Skeletal muscle cell (primary cell): Measurements from ENCODE around the gene PPP2R5A.
A peak's percentile ranks its signal among the peaks of the same experiment; 100 is the strongest.
"Not testable (repeated sequence)": the region's sequence is repeated elsewhere in the genome, so short reads cannot be mapped to it uniquely, and the experiment has no call there.

Experiments
- DNase-seq: peaks from one replicate; pipeline ENCODE4 v3.0.0-alpha.2; 2010; ENCODE audit warnings: low read depth
- H3K4me3 ChIP-seq: 2 replicates; pipeline ENCODE4 v1.5.1; 2011; ENCODE audit warnings: low read depth, mild to moderate bottlenecking, control low read depth, low read length, moderate library complexity

Gene PPP2R5A

DNA sequence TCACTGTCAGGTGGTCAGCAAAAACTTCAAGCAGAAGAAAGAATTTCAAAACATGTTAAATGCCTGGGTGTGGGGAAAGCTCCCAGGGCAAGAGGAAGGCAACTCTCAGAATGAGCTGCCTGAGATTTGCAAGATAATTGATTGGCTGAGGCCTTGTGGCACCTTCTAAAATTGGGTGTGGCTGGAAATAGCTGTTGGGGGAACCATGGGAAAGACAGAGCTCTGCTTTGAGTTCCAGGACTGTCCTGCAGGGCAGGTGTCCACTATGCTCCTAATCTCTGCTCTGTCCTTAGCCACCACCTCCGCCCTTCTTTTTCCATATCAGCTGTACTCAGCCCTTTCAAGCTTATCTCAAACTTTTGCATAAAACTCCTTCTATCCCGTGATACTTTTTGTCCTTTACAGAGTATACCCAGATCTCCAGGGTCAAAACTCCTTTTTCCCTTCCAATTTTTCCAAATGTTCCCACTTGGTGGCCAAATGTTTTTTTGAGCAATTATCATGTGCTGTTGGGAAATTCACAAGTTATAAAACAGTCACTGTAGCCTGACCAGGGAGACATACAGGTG lies 23.8 kb upstream of the PPP2R5A start:
- H3K4me3 ChIP-seq: no peak overlapping the region
- no peak for DNase-seq

DNA sequence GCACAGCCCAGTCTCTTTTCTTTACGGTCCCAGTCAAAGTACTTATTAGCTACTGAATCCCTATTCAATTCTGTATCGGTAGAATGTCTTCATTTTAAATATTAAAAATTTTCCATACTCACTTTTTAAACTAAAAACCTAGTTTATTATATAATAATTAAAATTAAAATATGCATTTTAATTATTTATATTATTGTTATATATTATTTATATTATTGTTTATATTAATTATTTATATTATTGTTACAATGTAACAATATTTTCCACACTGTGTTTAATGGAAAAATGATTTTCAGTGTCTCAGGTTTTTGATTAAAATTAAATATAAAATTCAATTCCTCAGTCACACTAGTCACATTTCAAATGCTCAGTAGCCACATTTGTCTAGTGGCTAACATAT lies 18.2 kb upstream of the PPP2R5A start:
- H3K4me3 ChIP-seq: no peak overlapping the region
- DNase-seq: no peak

DNA sequence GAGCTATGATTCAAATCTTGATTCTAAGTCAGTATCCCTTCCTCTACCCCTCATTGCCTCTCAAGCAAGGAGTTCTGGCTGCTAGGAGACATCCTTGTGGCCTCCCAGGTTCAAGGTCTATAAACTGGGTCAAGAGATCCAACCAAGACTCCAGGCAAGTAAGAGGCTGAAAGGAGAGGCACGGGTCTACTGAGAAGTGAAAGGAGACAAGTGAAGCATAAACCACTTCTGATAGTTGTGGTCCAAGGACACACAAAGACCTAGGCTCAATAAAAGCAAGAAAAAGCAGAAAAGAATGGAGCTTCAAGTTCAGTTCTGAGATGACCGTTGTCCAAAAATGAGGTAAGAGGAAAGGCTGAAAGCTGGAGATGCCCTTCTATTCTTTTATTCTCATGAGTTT lies 17.8 kb upstream of the PPP2R5A start:
- no peak overlapping the region for H3K4me3 ChIP-seq
- no peak for DNase-seq

DNA sequence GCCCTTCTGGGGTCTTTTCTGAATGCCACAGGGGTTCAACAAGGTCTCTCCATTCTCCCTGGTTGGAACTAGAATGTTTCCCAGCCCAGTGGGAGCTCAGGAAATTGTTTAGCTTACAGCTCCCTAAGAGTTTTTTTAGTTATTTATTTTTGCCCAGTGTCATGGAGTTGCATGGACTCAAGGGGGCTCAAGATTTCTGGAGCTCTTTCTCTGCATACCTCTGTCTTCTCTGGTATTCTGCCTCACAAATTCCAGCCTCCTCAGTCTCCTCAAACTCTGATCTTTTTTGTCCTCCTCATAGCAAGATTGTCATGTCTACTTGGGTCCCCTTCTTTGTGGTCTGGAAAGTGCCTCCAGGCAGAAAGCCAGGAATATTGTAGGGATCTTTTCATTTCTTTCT lies 15.9 kb upstream of the PPP2R5A start:
- H3K4me3 ChIP-seq: no peak overlapping the region

DNA sequence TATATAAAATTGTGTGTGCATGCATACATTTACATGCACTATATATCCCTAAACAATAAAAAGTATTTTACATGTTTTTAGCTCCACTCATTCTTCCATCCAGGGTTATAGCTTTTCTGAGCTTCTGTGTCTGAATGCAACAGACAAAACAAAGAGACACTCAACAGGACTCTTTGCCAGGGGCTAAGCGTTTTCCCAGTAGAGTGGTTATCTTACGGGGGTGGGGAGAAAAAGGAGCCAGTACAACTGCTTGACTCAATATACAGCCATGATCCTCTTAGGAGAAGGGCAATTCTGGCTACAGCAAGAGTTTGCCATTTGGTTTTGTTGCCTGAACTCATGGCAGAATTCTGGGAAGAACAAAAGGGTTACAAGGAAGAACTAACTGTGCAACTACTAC lies 14.6 kb upstream of the PPP2R5A start:
- DNase-seq: no peak

More for the DNA sequence above, 15.9 kb upstream of the PPP2R5A start:
- no peak for DNase-seq

DNA sequence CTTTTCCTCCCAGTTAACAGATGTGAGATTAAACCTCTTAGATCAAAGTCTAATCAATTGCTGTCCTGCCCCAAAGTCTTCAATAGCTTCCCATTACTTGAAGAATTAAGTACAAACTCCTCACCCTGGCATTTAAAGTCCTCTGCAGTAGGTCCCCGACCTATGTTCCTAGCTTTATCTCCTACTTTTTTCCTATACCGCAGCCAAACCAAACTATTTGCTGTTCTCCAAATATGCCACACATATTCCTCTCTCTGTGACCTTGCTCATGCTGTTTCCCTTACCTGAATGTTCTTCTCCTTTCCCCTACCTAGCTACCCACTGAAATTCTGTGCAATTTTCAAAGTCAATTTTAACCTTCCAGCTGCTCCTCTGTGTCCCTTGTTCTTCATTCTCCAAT lies 14.0 kb upstream of the PPP2R5A start:
- H3K4me3 ChIP-seq: no peak overlapping the region
- no peak for DNase-seq

More for the DNA sequence above, 14.6 kb upstream of the PPP2R5A start:
- H3K4me3 ChIP-seq: no peak overlapping the region

DNA sequence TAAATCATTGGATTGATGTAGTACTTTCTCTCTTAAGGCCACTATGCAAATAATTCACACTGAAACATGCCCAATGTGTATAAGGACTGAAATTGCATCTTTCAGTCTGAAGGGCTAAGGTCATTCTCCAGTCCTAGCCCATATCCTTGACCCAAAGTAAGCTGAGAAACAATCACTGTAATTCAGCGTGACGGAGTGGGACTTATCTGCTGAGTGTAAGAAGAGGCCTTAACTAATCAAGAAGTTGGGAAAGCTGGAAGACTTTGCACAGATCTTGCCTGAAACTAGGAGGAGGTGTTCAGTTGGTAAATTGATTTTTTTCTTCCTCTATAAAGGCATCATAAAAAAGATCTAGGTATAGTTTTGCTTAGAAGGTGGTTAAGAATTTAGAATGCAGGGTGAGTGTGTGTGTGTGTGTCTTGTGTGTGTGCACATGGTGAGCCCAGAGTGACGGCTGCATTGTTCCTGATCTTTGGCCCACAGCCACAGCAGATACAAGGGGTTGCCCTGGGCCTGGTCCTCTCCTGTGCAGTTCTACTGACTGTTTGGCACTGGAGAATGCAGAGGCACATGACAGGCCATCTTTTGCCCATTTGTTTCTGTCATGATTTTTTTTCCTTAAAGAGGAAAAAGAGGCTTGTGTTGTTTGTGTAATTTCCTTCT lies 13.3 kb upstream of the PPP2R5A start:
- no peak for DNase-seq
- H3K4me3 ChIP-seq: no peak overlapping the region

DNA sequence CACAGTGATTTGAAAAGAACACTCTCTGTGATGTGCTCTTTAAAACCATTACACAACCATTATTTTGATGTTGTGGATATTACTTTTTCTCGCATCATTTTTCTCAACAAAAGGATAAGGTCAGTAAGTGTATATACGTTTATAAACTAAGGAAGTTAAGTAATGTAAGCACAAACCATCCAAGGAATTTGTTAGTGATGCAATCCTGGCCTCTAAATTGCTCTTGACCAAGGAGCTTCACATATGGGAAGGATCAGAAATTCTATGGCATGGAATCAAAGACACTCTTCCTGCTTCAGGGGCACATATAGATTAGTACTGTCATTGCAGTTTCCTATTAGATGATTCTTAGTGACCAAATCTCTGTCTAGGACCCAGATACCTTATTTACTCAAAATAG lies 3.6 kb upstream of the PPP2R5A start:
- no peak overlapping the region for H3K4me3 ChIP-seq
- DNase-seq: peak; percentile 65

DNA sequence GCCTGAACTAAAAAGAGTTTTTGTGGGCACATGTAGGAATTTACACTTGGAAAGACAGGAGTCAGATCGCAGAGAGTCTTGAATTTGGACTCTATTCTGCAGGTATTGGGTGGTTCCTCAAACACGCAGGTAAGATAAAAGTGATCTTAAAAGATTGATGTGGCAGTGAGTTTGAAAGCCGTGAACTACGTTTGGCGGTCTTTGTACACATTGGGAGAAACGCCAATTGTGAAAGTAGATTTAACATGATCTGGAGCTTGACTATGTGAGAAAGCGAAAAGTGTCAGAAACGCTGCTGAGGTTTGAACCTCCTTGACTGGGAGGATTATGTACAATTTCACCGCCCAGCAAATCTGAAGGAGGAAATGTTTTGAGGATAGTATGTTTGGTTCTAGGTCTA lies 1.5 kb upstream of the PPP2R5A start:
- DNase-seq: no peak
- no peak overlapping the region for H3K4me3 ChIP-seq

DNA sequence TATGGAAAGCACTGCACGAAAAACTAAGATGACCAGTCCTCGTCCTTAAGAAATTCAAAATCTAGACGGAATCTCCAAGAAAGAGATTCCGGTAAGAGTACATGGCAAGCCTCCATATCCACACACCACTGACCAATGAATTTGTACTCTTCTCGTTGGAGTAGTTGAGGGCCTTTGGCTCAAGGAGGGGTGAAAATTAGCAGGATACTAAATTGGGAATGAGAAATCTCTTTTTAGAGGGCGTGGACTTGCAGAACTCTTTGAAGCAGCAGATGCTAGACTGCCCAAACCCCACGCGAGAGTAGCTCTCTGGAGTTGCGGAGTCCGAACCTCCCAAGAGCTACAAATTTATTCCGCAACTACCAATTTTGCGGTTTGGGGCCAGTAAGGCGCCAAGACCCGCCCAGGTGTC lies 872 bp upstream of the PPP2R5A start:
- no peak for DNase-seq
- H3K4me3 ChIP-seq: peak overlapping the region; percentile 66

DNA sequence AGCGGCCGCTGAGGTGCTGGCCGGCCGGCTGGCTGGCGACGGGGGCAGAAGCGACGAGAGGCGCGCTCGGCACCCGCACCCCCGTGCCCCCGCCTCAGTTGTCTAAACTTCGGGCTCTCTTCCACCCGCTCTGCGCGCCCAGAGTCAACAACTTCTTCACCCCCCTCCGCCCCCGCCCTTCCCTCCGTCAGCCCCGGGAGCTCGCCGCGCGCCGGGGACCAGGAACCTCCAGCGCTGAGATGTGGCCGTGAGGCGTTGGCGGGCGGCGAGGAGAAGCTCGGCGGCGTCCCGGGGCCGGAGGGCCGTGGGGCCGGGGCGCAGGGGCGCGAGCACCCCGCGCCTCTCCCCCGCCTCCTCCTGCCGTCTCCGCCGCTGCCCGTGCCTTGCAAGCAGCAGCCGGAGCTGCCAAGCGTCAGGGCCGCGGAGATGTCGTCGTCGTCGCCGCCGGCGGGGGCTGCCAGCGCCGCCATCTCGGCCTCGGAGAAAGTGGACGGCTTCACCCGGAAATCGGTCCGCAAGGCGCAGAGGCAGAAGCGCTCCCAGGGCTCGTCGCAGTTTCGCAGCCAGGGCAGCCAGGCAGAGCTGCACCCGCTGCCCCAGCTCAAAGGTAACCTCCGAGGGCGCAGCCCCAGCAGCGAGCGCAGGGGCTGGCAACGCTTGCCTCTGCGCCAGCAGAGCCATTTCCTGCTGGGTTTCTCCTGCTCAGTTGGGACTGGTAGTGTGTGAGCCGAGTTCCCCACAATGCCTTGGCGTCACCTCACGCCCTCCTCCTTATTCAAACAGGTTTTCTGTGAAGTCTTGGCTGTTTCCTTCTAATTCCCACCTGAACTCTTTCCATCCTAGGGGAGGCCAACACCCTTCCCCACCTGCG lies 710 bp downstream of the PPP2R5A start:
- peak overlapping the region; percentile 66 for H3K4me3 ChIP-seq
- DNase-seq: no peak

DNA sequence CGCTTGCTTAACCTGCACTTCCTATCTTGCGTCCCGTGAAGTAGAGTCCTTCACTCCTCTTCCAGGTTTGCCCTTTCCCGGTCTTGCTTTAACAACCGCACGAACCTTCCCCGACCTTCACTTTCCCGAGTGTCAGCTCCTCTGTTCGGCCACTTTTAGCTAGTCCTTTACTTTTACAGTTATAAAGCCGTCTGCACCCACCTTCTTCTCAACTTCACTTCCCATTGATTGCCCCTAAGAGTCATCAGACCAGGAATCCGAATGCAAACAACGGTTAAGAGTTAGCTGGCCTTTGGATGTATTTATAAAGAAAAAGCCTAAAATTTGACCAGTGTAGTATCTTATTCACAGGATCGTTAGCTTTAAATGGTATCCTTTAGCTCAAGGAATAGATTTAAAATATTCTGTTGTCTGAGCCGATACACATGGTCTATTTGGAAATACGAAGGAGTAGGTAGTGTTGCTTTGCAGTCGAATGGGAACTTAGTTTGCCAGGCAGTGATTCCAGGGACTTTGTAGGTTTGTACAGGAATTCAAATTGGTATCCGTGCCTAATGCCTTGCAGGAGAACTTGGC lies 1.4 kb downstream of the PPP2R5A start:
- DNase-seq: no peak
- peak overlapping the region; percentile 66 for H3K4me3 ChIP-seq

DNA sequence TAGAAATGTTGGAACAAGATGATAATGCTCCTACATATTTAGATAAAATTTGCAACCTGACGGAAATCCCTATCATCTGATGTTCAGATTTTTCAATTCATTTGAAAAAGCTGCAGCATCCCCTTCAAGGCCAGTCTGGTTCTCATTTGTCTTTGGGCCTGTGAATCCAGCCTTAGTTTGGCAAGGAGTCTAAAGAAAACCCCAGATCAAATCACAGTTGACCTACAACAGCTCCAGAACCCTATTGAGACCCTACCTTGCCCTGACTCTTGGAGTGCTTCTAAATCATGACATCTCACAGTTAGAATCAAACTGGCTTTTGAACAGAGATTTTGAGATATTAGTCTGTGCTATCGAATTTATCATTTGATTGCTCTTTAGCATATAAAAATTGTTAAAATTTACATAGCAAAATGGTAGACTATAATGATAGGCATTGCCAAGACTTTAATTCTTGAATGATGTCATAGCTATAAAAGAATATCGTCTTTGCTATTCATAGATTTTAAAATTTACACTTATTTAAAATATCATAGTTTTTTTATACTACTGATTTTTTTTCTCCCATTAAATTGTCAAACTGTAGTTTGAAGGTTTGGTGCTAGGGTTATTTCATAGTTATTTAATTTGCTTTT lies 2.2 kb downstream of the PPP2R5A start:
- peak overlapping the region; percentile 66 for H3K4me3 ChIP-seq
- no peak for DNase-seq

DNA sequence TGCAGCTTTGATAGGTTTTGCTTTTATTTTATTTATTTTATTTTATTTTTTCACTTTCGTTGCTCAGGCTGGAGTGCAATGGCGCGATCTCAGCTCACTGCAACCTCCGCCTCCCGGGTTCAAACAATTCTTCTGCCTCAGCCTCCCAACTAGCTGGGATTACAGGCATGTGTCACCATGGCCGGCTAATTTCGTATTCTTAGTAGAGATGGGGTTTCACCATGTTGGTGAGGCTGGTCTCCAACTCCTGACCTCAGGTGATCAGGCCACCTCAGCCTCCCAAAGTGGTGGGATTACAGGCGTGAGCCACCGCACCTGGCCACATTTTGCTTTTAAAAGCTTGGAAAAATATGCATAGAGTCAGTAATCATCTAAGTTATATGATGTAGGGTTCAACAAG lies 2.8 kb downstream of the PPP2R5A start:
- H3K4me3 ChIP-seq: not testable (repeated sequence)

DNA sequence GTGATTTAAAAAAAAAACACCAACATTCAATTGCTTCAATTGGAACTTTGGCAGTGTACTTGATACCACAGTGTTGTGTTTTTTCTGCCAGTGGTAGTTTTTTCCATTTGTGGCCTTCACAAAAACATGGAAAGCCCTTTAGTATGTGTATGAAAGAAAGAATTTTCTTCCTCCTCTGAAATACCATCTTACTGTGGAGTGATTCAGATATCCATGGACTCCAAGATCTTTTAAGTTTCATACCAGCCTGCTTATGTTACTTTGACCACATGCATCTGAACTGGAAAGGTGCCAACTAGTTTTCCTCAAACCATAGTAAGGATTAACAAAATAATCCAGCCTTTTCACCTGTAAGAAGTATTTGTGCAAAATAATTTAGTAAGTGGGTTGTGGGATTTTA lies 3.4 kb downstream of the PPP2R5A start:
- no peak overlapping the region for H3K4me3 ChIP-seq
- DNase-seq: peak; percentile 31

More for the DNA sequence above, 2.8 kb downstream of the PPP2R5A start:
- not testable (repeated sequence) for DNase-seq

DNA sequence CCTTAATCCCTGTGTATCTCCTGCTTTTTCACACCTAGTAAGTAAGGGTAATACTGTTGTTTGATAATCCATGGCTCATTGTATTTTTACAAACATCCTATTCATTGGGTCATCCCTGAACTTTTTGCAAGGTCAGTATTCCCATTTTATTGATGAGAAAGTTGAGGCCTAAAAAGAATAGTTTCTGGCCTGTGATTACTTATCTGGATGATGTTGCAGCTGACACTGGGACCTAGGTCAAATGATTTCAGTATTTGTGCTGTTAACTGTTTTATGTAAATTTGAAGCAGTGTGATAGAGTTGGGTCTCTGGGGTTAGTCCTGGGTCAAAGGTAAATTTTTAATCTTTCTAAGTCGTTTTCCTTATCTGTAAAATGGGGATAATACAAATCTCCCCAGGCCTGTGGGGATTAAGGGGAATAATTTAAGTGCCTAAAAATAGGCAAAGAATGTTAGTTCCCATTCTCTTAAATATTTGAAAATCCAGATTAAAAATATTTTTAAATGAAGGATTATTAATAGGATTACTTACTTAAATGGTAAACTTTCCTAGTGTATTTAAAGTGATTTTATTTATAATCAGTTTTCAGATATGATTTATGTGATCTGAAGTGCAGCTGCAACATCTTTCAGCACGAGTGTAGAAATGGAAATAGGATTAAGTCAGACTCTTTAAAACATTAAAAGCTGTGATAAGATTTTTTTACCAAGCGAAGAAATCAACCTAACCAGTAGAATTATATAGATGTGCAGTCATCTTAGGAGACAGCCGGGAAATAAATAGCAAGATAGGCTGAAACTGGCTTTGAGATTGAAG lies 4.3 kb downstream of the PPP2R5A start:
- no peak overlapping the region for H3K4me3 ChIP-seq

DNA sequence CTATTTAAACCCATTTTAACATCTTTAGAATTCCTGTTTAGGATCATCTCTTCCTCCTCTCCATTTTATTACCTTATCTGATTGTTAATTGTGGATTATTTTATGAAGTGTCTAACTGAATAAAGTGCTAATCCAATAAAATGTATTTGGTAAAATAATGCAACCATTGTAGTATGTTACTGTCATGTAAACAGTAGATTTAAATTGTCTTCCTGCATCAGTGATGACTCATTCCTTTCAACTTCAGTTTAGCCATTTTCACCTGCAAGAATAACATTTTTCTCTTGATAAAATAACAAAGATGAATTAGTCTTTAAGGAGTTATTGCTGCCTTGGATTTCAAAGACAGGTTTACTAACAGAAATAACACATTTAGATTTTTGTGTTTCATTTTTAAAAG lies 5.4 kb downstream of the PPP2R5A start:
- no peak for DNase-seq
- no peak overlapping the region for H3K4me3 ChIP-seq

More for the DNA sequence above, 4.3 kb downstream of the PPP2R5A start:
- no peak for DNase-seq

DNA sequence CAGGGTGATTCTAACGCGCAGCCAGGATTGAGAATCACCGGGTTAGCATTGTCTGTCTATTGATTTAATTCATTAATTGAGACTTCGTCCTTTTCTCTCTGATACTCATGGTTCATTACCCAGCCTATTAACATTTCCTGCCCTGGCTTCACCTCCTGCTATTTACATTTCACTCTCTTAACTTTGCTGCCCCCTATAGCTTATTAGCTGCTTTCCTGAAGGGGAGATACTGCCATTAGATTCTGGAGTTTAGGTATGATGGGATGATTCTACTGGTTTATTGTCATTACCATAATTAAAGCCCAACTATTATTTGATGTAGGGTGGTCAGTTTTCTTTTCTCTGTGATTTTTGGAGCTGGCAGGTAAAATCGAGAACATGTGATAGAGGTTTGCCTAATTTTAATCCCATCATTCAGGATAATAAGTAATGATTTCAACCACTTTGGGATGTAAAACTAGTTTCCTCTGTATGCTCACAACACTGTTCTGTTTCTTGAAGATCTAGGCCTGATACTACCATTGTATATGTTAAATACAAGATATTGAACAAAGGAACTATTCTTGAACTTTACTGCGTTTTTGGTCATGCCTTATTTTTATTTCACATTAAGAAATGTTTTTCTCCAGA lies 6.4 kb downstream of the PPP2R5A start:
- no peak overlapping the region for H3K4me3 ChIP-seq
- no peak for DNase-seq
